Endothelial cell of umbilical vein (primary cell): ENCODE data around the gene KRT82.

Experiments used
- CTCF ChIP-seq, 2 donors: IDR thresholded peaks; 1 replicate in 1 of 2; 2 replicates in 1 of 2; pipeline ENCODE4 v1.5.1; 2011; ENCODE audit warnings: low read length in 2 of 2, mild to moderate bottlenecking in 2 of 2, moderate library complexity in 2 of 2, control low read depth in 1 of 2, inconsistent platforms in 1 of 2, low read depth in 1 of 2; ENCODE audit not compliant: insufficient read depth in 1 of 2; ENCODE audit errors: extremely low read depth in 1 of 2
- POLR2AphosphoS5 ChIP-seq: IDR thresholded peaks from 2 replicates; pipeline ENCODE4 v1.6.1; 2012; ENCODE audit warnings: low read depth, mild to moderate bottlenecking, control low read depth, low read length, moderate library complexity; ENCODE audit not compliant: insufficient read depth

- TF ChIP-seq POLR2AphosphoS5 (no peak), CTCF (IDR thresholded peaks at IDR 0.05; ENCODE audit: extremely low read depth in 1 of 2, insufficient read depth in 1 of 2, low read depth in 1 of 2, low read length in 2 of 2) (no peak)
Measured at GRCh38 chr12:52392465-52393007, 13.6 kb downstream of the KRT82 start.
